Prostate gland (tissue), 2 donors: ENCODE results near the gene COX20. TPM values are rescaled to one million over a fixed set of nuclear protein-coding genes. Genes with fewer than 3 reads are reported as not detected.
A peak's percentile ranks its signal among the peaks of the same experiment; 100 is the strongest.

Source experiments
- DNase-seq: peaks from one replicate; pipeline ENCODE4 v3.0.0-alpha.2; 2019; ENCODE audit warnings: low spot score
- H3K27ac ChIP-seq, 2 donors: fragments of 200-600 bp; sonication (generic); 2 replicates each; pipeline ENCODE4 v1.5.1; 2017 to 2019
- H3K27me3 ChIP-seq: fragments of 200-600 bp; sonication (generic); replicated peaks from 2 replicates; pipeline ENCODE4 v1.5.1; 2019; ENCODE audit not compliant: insufficient read depth
- H3K36me3 ChIP-seq, 2 donors: fragments of 200-600 bp; sonication (generic); 1 replicate in 1 of 2; 2 replicates in 1 of 2; pipeline versions ENCODE4 v1.5.1 to v1.8.1; 2017 to 2019
- H3K4me1 ChIP-seq: fragments of 200-600 bp; sonication (generic); replicated peaks from 2 replicates; pipeline ENCODE4 v1.5.1; 2019
- H3K4me3 ChIP-seq, 2 donors: fragments of 200-600 bp; sonication (generic); 2 replicates each; pipeline ENCODE4 v1.5.1; 2017 to 2019
- H3K9me3 ChIP-seq: fragments of 200-600 bp; sonication (generic); 2 replicates; pipeline ENCODE4 v1.5.1; 2017
- POLR2A ChIP-seq: fragments of 450-650 bp; IDR thresholded peaks from one replicate; pipeline ENCODE4 v1.6.1; 2016; ENCODE audit warnings: antibody characterized with exemption, mild to moderate bottlenecking
- POLR2AphosphoS5 ChIP-seq: sonication (generic); formaldehyde crosslinking; IDR thresholded peaks from one replicate; pipeline ENCODE4 v1.6.1; 2017; ENCODE audit warnings: antibody characterized with exemption
- WGBS: methylation state at CpG from one replicate; pipeline ENCODE4 v1.1.5; 2018; 5-methylcytosine and 5-hydroxymethylcytosine counted together
- intact Hi-C: fragments of 100-400 bp; cut with DNase I; formaldehyde crosslinking; loops from one replicate; pipeline ENCODE4 v1.14.2; 2022
- total RNA-seq, 2 donors: library from RNA; depleted of rRNA; stranded (reverse); fragments of >200 nt; gene quantifications; one replicate each; pipeline ENCODE4 v1.1.0, GENCODE V29; 2016
- TF ChIP-seq, protein P1 (sequence below), 4 experiments: fragments of 200-600 bp in 2 of 4; fragments of 450-650 bp in 2 of 4; sonication (generic) in 2 of 4; IDR thresholded peaks; 1 replicate in 3 of 4; 2 replicates in 1 of 4; pipeline ENCODE4 v1.5.1; 2016 to 2019; ENCODE audit warnings: antibody characterized with exemption in 4 of 4, mild to moderate bottlenecking in 2 of 4, moderate library complexity in 2 of 4

COX20 gene
- 10 to 100 TPM; 46.8 to 78.4 TPM for total RNA-seq

DNA sequence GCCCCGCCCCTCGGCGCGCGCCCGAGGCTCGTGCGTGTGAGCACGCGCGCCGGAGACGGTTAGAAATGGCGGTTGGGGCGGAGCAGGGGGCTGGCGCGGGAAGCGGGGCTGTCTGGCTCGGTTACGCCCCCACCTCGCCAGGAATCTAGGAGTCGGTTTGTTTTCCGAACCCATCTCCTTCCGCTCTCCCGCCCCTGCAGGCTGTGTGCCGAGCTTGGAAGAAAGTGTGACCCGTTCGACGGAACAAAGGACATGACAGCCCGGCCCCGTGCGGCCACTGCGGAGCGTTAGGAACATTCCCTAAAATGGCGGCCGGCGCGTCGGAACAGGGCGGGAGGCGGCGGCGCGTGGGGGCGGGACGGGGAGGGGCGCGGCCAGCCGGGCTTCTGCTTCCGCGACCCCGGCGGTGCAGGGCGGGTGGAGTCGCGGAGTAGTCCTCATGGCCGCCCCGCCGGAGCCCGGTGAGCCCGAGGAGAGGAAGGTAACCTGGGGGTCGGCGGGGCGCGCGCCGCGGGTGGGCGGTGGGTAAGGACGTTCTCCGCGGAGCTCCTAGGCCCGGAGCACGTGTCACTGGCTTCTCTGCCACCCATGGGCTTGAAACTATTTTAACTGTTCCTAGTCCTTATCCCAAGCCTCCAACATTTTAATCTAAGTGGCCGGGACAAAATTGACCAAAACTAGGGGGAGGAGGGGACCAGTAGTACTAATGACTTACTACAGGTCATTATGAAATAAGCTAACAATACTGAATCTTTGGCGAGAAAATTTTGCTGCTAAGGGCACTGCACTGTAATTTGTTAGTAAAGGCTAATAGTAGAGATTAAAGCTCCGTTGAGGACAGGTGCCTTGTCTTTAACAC, at the start of gene COX20:
COX20 (plus strand) TSS at position 383 of the 859 bp plus-strand sequence; CDS start at position 440, 57 bp downstream.
- Histone ChIP-seq H3K36me3 (no peaks in the 10 kb centered on the region), H3K9me3 (no peaks in the 10 kb centered on the region), H3K4me1 (peaks cover 4% of the 10 kb centered on the region), H3K27me3 (no peaks in the 10 kb centered on the region), H3K27ac (peak within 1 kb of the TSS; percentile 99), H3K4me3 (peak within 1 kb of the TSS; percentile 64 to 87)
- TF ChIP-seq, protein P1, sequence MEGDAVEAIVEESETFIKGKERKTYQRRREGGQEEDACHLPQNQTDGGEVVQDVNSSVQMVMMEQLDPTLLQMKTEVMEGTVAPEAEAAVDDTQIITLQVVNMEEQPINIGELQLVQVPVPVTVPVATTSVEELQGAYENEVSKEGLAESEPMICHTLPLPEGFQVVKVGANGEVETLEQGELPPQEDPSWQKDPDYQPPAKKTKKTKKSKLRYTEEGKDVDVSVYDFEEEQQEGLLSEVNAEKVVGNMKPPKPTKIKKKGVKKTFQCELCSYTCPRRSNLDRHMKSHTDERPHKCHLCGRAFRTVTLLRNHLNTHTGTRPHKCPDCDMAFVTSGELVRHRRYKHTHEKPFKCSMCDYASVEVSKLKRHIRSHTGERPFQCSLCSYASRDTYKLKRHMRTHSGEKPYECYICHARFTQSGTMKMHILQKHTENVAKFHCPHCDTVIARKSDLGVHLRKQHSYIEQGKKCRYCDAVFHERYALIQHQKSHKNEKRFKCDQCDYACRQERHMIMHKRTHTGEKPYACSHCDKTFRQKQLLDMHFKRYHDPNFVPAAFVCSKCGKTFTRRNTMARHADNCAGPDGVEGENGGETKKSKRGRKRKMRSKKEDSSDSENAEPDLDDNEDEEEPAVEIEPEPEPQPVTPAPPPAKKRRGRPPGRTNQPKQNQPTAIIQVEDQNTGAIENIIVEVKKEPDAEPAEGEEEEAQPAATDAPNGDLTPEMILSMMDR (IDR thresholded peaks at IDR 0.05), result peak in 2 of 4 experiments; percentile 15 to 36
- peak; percentile 66 for TF ChIP-seq POLR2AphosphoS5
- TF ChIP-seq POLR2A, result peak; percentile 49
- DNase-seq, result peak; percentile 88
- intact Hi-C loops, result loop anchor here (1.0 to 2.0 kb wide), 2 partner anchors 29 to 135 kb away; partner anchors contain the start of gene HNRNPU
- under 1% methylated on average over 69 of the region's 77 CpGs for WGBS

- Histone ChIP-seq H3K4me3 (no peak overlapping the region), H3K27me3 (no peaks in the 10 kb centered on the region), H3K27ac (no peak overlapping the region), H3K4me1 (no peaks in the 10 kb centered on the region), H3K36me3 (no peaks in the 10 kb centered on the region), H3K9me3 (no peaks in the 10 kb centered on the region)
- no peak for TF ChIP-seq POLR2A
- TF ChIP-seq POLR2AphosphoS5, result no peak
- TF ChIP-seq, protein P1 (IDR thresholded peaks at IDR 0.05), result no peak
- WGBS, result 80% methylated on average over 21 of the region's 23 CpGs
- DNase-seq, result no peak
- intact Hi-C loops, result no loop called here
These were observed 46.8 kb upstream of the COX20 start for GRCh38 chr1:244788493-244789275.

DNA sequence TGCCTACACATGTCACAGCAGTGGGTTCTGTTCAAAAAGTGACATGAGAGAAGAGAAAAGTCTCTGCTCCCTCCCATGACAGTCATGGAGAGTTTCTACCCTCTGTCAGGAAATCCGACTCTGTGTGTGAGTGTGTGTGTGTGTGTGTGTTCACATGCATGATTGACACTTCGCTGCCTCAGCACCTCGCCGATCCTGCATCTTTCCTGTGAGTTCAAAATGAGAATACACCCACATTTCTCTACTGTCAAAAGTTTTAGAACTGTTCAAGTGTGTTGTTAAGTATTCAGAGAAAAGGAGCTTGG, 46.2 kb upstream of the COX20 start:
- intact Hi-C loops, result no loop called here
- H3K9me3 ChIP-seq, result no peaks in the 10 kb centered on the region
- no peak for DNase-seq
- TF ChIP-seq POLR2AphosphoS5, result no peak
- no peak for TF ChIP-seq POLR2A
- TF ChIP-seq, protein P1 (IDR thresholded peaks at IDR 0.05), result no peak
- no peaks in the 10 kb centered on the region for H3K36me3 ChIP-seq
- H3K27ac ChIP-seq, result no peak overlapping the region
- no peaks in the 10 kb centered on the region for H3K27me3 ChIP-seq
- WGBS, result 74% methylated on average over 4 of the region's 4 CpGs
- no peak overlapping the region for H3K4me3 ChIP-seq
- H3K4me1 ChIP-seq, result no peaks in the 10 kb centered on the region

DNA sequence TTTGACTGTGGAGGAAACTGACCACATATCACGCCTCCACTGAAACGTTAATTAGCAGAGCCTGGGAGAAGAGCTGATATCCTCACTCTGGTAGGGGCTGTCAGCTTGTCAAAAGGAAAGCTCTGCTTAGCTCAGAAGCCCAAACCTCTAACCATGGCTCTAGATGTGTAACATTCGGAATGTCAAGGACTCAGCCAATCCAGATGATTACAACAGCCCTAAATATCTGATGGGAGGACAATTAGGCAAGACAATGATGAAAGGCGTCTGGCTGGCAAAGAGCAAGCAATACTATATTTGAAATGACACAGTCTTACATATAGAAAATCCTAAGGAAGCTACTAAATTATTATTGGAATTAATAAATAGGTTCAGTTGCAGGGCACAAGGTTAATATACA, 45.7 kb upstream of the COX20 start:
- Histone ChIP-seq H3K27me3 (no peaks in the 10 kb centered on the region), H3K27ac (no peak overlapping the region), H3K36me3 (no peaks in the 10 kb centered on the region), H3K4me3 (no peak overlapping the region), H3K9me3 (no peaks in the 10 kb centered on the region), H3K4me1 (no peaks in the 10 kb centered on the region)
- WGBS, result 69% methylated on average over 4 of the region's 4 CpGs
- TF ChIP-seq, protein P1 (IDR thresholded peaks at IDR 0.05), result no peak
- TF ChIP-seq POLR2A, result no peak
- no peak for TF ChIP-seq POLR2AphosphoS5
- DNase-seq, result no peak
- intact Hi-C loops, result no loop called here
